Measurements from ENCODE around the gene SDCCAG8. TPM values are rescaled to one million over a fixed set of nuclear protein-coding genes. Genes with fewer than 3 reads are reported as not detected.
A peak's percentile ranks its signal among the peaks of the same experiment; 100 is the strongest.

SDCCAG8 gene
- total and polyA plus RNA-seq, 2 experiments from 2014 or later = 28.3 to 39.3 TPM

- Histone ChIP-seq H3K4me1 (ENCODE audit: insufficient read depth) (no peaks in the 10 kb centered on the region), H3K36me3 (replicated peaks; ENCODE audit: insufficient read depth, low read depth) (no peaks in the 10 kb centered on the region), H3K4me3 (no peak overlapping the region), H4K20me1 (ENCODE audit: insufficient read depth, poor library complexity, severe bottlenecking) (no peaks in the 10 kb centered on the region), H2AFZ (no peak overlapping the region), H3K79me2 (no peaks in the 10 kb centered on the region), H3K27me3 (no peaks in the 10 kb centered on the region), H3K27ac (no peak overlapping the region), H3K9me2 (replicated peaks; ENCODE audit: insufficient read depth) (no peaks in the 10 kb centered on the region), H3K9me3 (ENCODE audit: low read depth) (no peaks in the 10 kb centered on the region), H3K4me2 (no peak overlapping the region)
- no peak for TF ChIP-seq EZH2phosphoT487 (IDR thresholded peaks at IDR 0.05; ENCODE audit: low read depth, severe bottlenecking, unreplicated experiment)
- no peak for TF ChIP-seq EZH2 (IDR thresholded peaks at IDR 0.05; ENCODE audit: borderline replicate concordance)
- no peak for TF ChIP-seq CTCF (IDR thresholded peaks at IDR 0.05; ENCODE audit: poor library complexity)
- no peak for DNase-seq (ENCODE audit: low spot score)
- 96% methylated on average over 15 of the region's 15 CpGs for WGBS (ENCODE audit: low lambda C conversion rate, missing lambda C conversion rate)
Observed at GRCh38 chr1:243494741-243495431, 239.0 kb downstream of the SDCCAG8 start.

- 91% methylated on average over 24 of the region's 24 CpGs for WGBS (ENCODE audit: low lambda C conversion rate, missing lambda C conversion rate)
- no peak for TF ChIP-seq EZH2 (IDR thresholded peaks at IDR 0.05; ENCODE audit: borderline replicate concordance)
- TF ChIP-seq EZH2phosphoT487 (IDR thresholded peaks at IDR 0.05; ENCODE audit: low read depth, severe bottlenecking, unreplicated experiment) = no peak
- TF ChIP-seq CTCF (IDR thresholded peaks at IDR 0.05; ENCODE audit: poor library complexity) = no peak
- Histone ChIP-seq H2AFZ (no peak overlapping the region), H3K4me1 (ENCODE audit: insufficient read depth) (no peaks in the 10 kb centered on the region), H3K4me2 (no peak overlapping the region), H3K9me2 (replicated peaks; ENCODE audit: insufficient read depth) (no peaks in the 10 kb centered on the region), H3K4me3 (no peak overlapping the region), H3K27me3 (no peaks in the 10 kb centered on the region), H3K36me3 (replicated peaks; ENCODE audit: insufficient read depth, low read depth) (no peaks in the 10 kb centered on the region), H3K9me3 (ENCODE audit: low read depth) (no peaks in the 10 kb centered on the region), H3K27ac (peak overlapping the region; percentile 80), H3K79me2 (no peaks in the 10 kb centered on the region), H4K20me1 (ENCODE audit: insufficient read depth, poor library complexity, severe bottlenecking) (no peaks in the 10 kb centered on the region)
- DNase-seq (ENCODE audit: low spot score) = peak; percentile 33
Observed at GRCh38 chr1:243495442-243496186, 239.8 kb downstream of the SDCCAG8 start.

- Histone ChIP-seq H3K4me3 (no peak overlapping the region), H3K27ac (peak overlapping the region; percentile 80)
- no peak for DNase-seq (ENCODE audit: low spot score)
Observed at GRCh38 chr1:243496187-243496646, 240.4 kb downstream of the SDCCAG8 start.

More at GRCh38 chr1:243496187-243496646, 240.4 kb downstream of the SDCCAG8 start:
- Histone ChIP-seq H3K36me3 (replicated peaks; ENCODE audit: insufficient read depth, low read depth) (no peaks in the 10 kb centered on the region), H3K9me2 (replicated peaks; ENCODE audit: insufficient read depth) (no peaks in the 10 kb centered on the region), H2AFZ (no peak overlapping the region), H3K9me3 (ENCODE audit: low read depth) (no peaks in the 10 kb centered on the region), H3K27me3 (no peaks in the 10 kb centered on the region), H4K20me1 (ENCODE audit: insufficient read depth, poor library complexity, severe bottlenecking) (no peaks in the 10 kb centered on the region), H3K4me2 (no peak overlapping the region), H3K4me1 (ENCODE audit: insufficient read depth) (no peaks in the 10 kb centered on the region), H3K79me2 (no peaks in the 10 kb centered on the region)
- TF ChIP-seq CTCF (IDR thresholded peaks at IDR 0.05; ENCODE audit: poor library complexity) (no peak), EZH2 (IDR thresholded peaks at IDR 0.05; ENCODE audit: borderline replicate concordance) (no peak), EZH2phosphoT487 (IDR thresholded peaks at IDR 0.05; ENCODE audit: low read depth, severe bottlenecking, unreplicated experiment) (no peak)
- WGBS (ENCODE audit: low lambda C conversion rate, missing lambda C conversion rate) = 67% methylated on average over 19 of the region's 19 CpGs
